GM23248 (cell line): ENCODE measurements around the gene RPS6KA3. TPM values are rescaled to one million over a fixed set of nuclear protein-coding genes. Genes with fewer than 3 reads are reported as not detected.

ENCODE experiments used
- DNase-seq: peaks from one replicate; pipeline ENCODE4 v3.0.0-alpha.2; 2015
- H2AFZ ChIP-seq: fragments of 200-600 bp; sonication (generic); 2 replicates; pipeline ENCODE4 v1.6.1; 2016; ENCODE audit warnings: antibody characterized with exemption
- H3F3A ChIP-seq: fragments of 200-600 bp; sonication (generic); 2 replicates; pipeline ENCODE4 v1.6.1; 2016; ENCODE audit warnings: mild to moderate bottlenecking, antibody characterized with exemption, mixed run types; ENCODE audit not compliant: insufficient read depth
- H3K27ac ChIP-seq: fragments of 200-600 bp; sonication (generic); 2 replicates; pipeline ENCODE4 v1.5.1; 2016; ENCODE audit warnings: mild to moderate bottlenecking
- H3K27me3 ChIP-seq: fragments of 200-600 bp; sonication (generic); replicated peaks from 2 replicates; pipeline ENCODE4 v1.6.1; 2016; ENCODE audit warnings: mild to moderate bottlenecking; ENCODE audit not compliant: insufficient read depth
- H3K36me3 ChIP-seq: fragments of 200-600 bp; sonication (generic); 2 replicates; pipeline ENCODE4 v1.6.1; 2016; ENCODE audit warnings: low read depth, mild to moderate bottlenecking
- H3K4me1 ChIP-seq: fragments of 200-600 bp; sonication (generic); 2 replicates; pipeline ENCODE4 v1.6.1; 2016; ENCODE audit warnings: mild to moderate bottlenecking; ENCODE audit not compliant: insufficient read depth
- H3K4me2 ChIP-seq: fragments of 200-600 bp; sonication (generic); one replicate; pipeline ENCODE4 v1.6.1; 2016; ENCODE audit warnings: mild to moderate bottlenecking; ENCODE audit not compliant: unreplicated experiment
- H3K4me3 ChIP-seq: fragments of 200-600 bp; sonication (generic); 2 replicates; pipeline ENCODE4 v1.5.1; 2016; ENCODE audit warnings: mild to moderate bottlenecking
- H3K79me2 ChIP-seq: fragments of 200-600 bp; sonication (generic); 2 replicates; pipeline ENCODE4 v1.6.1; 2016; ENCODE audit warnings: mild to moderate bottlenecking; ENCODE audit not compliant: insufficient read depth
- H3K9ac ChIP-seq: fragments of 200-600 bp; sonication (generic); 2 replicates; pipeline ENCODE4 v1.6.1; 2016; ENCODE audit warnings: mild to moderate bottlenecking
- H3K9me2 ChIP-seq: fragments of 200-600 bp; sonication (generic); 2 replicates; pipeline ENCODE4 v1.6.1; 2016; ENCODE audit warnings: mixed run types, mild to moderate bottlenecking, moderate library complexity; ENCODE audit not compliant: insufficient read depth
- H3K9me3 ChIP-seq: fragments of 200-600 bp; sonication (generic); one replicate; pipeline ENCODE4 v1.6.1; 2017; ENCODE audit warnings: low read depth
- H4K20me1 ChIP-seq: fragments of 200-600 bp; sonication (generic); 2 replicates; pipeline ENCODE4 v1.6.0; 2016; ENCODE audit not compliant: insufficient read depth
- EZH2 ChIP-seq: fragments of 200-600 bp; sonication (generic); IDR thresholded peaks from 2 replicates; pipeline ENCODE4 v1.6.1; 2018; ENCODE audit warnings: antibody characterized with exemption, mild to moderate bottlenecking; ENCODE audit not compliant: insufficient read depth, poor library complexity, severe bottlenecking
- EZH2phosphoT487 ChIP-seq: fragments of 200-600 bp; sonication (generic); IDR thresholded peaks from 2 replicates; pipeline ENCODE4 v1.6.1; 2018; ENCODE audit warnings: antibody characterized with exemption, moderate library complexity, mild to moderate bottlenecking, low read depth; ENCODE audit not compliant: insufficient read depth
- WGBS, 2 experiments: methylation state at CpG; one replicate each; pipeline ENCODE4 v1.1.6; 2015 to 2017; ENCODE audit warnings: low lambda C conversion rate in 2 of 2, low coverage in 1 of 2; ENCODE audit errors: missing lambda C conversion rate in 2 of 2; 5-methylcytosine and 5-hydroxymethylcytosine counted together
- in situ Hi-C: fragments of 300-500 bp; cut with MboI; formaldehyde crosslinking; loops from 2 replicates; pipeline ENCODE4 v1.15.0; 2020
- polyA plus RNA-seq: library from polyadenylated mRNA; unstranded; fragments of >200 nt; fragmentation: Nextera tagmentation; extraction: Ambion mirVana; gene quantifications from 2 replicates; pipeline ENCODE4 v1.2.1, GENCODE V29; 2016
- total RNA-seq: library from RNA; depleted of rRNA; stranded (reverse); fragments of >200 nt; shearing (Covaris generic); gene quantifications from 2 replicates; pipeline ENCODE4 v1.2.3, GENCODE V29; 2014

The RPS6KA3 gene
- total and polyA plus RNA-seq, 2 experiments from 2014 or later, result 8.1 to 33.8 TPM

GRCh38 chrX:20265726-20266681 is 705 bp downstream of the RPS6KA3 start:
- Histone ChIP-seq H3K79me2 (peaks cover 47% of the 10 kb centered on the region), H2AFZ (peak overlapping the region; percentile 67; the same call in 1 of the 2 replicates), H3K27me3 (no peaks in the 10 kb centered on the region), H4K20me1 (no peaks in the 10 kb centered on the region), H3K27ac (peak overlapping the region; percentile 97), H3K9ac (peak overlapping the region; percentile 97), H3K9me2 (no peaks in the 10 kb centered on the region), H3K4me3 (peak overlapping the region; percentile 90), H3K4me1 (peaks cover 39% of the 10 kb centered on the region), H3K36me3 (no peaks in the 10 kb centered on the region), H3K9me3 (no peaks in the 10 kb centered on the region), H3F3A (peaks cover 47% of the 10 kb centered on the region; the same call in 1 of the 2 replicates), H3K4me2 (peak overlapping the region; percentile 92)
- 0 to 1% methylated on average over 9 to 45 of the region's 75 CpGs for WGBS, 2 experiments
- in situ Hi-C loops, result no loop called here
- DNase-seq, result peak; percentile 67
- TF ChIP-seq EZH2phosphoT487 (no peak), EZH2 (no peak)

GRCh38 chrX:20265221-20265725 is 1.4 kb downstream of the RPS6KA3 start:
- Histone ChIP-seq H3K27me3 (no peaks in the 10 kb centered on the region), H3K4me1 (peaks cover 32% of the 10 kb centered on the region), H3F3A (peaks cover 41% of the 10 kb centered on the region; the same call in 1 of the 2 replicates), H3K9me3 (no peaks in the 10 kb centered on the region), H2AFZ (peak overlapping the region; percentile 67; the same call in 1 of the 2 replicates), H4K20me1 (no peaks in the 10 kb centered on the region), H3K27ac (peak overlapping the region; percentile 97), H3K4me3 (peak overlapping the region; percentile 90), H3K4me2 (peak overlapping the region; percentile 92), H3K36me3 (no peaks in the 10 kb centered on the region), H3K79me2 (peaks cover 54% of the 10 kb centered on the region), H3K9ac (peak overlapping the region; percentile 97), H3K9me2 (no peaks in the 10 kb centered on the region)
- DNase-seq, result peak; percentile 90
- TF ChIP-seq EZH2 (no peak), EZH2phosphoT487 (no peak)
- 1% methylated on average over 23 to 26 of the region's 26 CpGs for WGBS, 2 experiments
- in situ Hi-C loops, result no loop called here

DNA sequence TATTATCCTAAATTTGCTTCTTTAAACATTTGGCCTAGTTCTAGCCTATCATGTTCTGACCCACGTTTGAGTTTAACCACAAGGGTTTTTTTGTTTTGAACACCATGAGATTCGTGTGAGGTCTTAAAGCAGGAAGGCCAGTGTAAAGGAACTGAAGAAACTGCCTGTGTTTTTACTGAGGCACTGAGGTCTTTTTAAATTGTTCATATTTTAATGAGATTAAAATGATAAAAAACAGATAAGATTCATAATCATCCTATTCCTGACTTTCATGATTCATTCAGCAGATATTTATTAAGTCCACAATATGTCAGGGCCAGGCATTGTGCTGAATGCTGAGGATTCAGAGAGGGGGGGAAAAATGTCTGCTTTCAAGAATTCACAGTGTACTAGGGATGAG is 3.2 kb downstream of the RPS6KA3 start:
- H3K4me3 ChIP-seq, result peak overlapping the region; percentile 90
- H3K36me3 ChIP-seq, result no peaks in the 10 kb centered on the region
- H3K9me3 ChIP-seq, result no peaks in the 10 kb centered on the region
- no peak overlapping the region for H2AFZ ChIP-seq
- H3K27me3 ChIP-seq, result no peaks in the 10 kb centered on the region
- H3F3A ChIP-seq, result peaks cover 31% of the 10 kb centered on the region; the same call in 1 of the 2 replicates
- in situ Hi-C loops, result no loop called here
- H3K9me2 ChIP-seq, result no peaks in the 10 kb centered on the region
- DNase-seq, result peak; percentile 43
- H3K4me1 ChIP-seq, result peaks cover 24% of the 10 kb centered on the region
- no peaks in the 10 kb centered on the region for H4K20me1 ChIP-seq
- H3K27ac ChIP-seq, result peak overlapping the region; percentile 97
- H3K9ac ChIP-seq, result peak overlapping the region; percentile 97
- WGBS, 2 experiments, result 2 to 4% methylated on average over 2 of the region's 2 CpGs
- TF ChIP-seq EZH2phosphoT487 (no peak), EZH2 (no peak)
- H3K4me2 ChIP-seq, result peak overlapping the region; percentile 92
- H3K79me2 ChIP-seq, result peaks cover 72% of the 10 kb centered on the region

DNA sequence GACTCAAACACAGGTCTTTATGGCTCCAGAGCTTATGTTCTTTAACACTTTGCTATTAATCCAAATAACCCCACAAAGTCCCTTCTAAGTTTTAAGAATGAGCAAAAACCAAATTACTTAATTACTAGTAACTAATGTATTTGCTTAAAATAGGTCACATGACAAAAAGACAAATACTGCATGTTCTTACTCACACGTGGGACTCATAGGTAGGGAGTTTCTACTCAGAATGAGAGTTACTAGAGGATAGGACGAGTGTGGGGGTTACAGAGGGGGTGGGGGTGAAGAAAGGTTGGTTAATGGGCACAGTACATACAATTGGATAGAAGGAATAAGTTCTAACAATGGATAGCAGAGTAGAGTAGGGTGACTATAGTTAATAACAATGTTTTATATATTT is 5.8 kb downstream of the RPS6KA3 start:
- Histone ChIP-seq H3K9ac (no peak overlapping the region), H2AFZ (no peak overlapping the region), H4K20me1 (no peaks in the 10 kb centered on the region), H3K4me3 (no peak overlapping the region), H3K4me1 (peaks cover 24% of the 10 kb centered on the region), H3K27ac (no peak overlapping the region), H3K27me3 (no peaks in the 10 kb centered on the region), H3K9me2 (no peaks in the 10 kb centered on the region), H3K36me3 (no peaks in the 10 kb centered on the region), H3K79me2 (peaks cover 92% of the 10 kb centered on the region), H3K4me2 (no peak overlapping the region), H3F3A (peaks cover 31% of the 10 kb centered on the region; the same call in 1 of the 2 replicates), H3K9me3 (no peaks in the 10 kb centered on the region)
- WGBS, 2 experiments, result 49 to 50% methylated on average over 2 of the region's 2 CpGs
- no peak for DNase-seq
- no peak for TF ChIP-seq EZH2
- no peak for TF ChIP-seq EZH2phosphoT487
- in situ Hi-C loops, result no loop called here
